NCI-H82 treated with DMSO at 0.1 percent for 48 hours (cell line): ENCODE results near the gene PKP4.
"Not testable (repeated sequence)": the region's sequence is repeated elsewhere in the genome, so short reads cannot be mapped to it uniquely, and the experiment has no call there.

Source experiments
- DNase-seq: peaks from one replicate; lab custom pipeline; 2025; ENCODE audit not compliant: unreplicated experiment; lab: John Stamatoyannopoulos, UW

PKP4 gene, protein sequence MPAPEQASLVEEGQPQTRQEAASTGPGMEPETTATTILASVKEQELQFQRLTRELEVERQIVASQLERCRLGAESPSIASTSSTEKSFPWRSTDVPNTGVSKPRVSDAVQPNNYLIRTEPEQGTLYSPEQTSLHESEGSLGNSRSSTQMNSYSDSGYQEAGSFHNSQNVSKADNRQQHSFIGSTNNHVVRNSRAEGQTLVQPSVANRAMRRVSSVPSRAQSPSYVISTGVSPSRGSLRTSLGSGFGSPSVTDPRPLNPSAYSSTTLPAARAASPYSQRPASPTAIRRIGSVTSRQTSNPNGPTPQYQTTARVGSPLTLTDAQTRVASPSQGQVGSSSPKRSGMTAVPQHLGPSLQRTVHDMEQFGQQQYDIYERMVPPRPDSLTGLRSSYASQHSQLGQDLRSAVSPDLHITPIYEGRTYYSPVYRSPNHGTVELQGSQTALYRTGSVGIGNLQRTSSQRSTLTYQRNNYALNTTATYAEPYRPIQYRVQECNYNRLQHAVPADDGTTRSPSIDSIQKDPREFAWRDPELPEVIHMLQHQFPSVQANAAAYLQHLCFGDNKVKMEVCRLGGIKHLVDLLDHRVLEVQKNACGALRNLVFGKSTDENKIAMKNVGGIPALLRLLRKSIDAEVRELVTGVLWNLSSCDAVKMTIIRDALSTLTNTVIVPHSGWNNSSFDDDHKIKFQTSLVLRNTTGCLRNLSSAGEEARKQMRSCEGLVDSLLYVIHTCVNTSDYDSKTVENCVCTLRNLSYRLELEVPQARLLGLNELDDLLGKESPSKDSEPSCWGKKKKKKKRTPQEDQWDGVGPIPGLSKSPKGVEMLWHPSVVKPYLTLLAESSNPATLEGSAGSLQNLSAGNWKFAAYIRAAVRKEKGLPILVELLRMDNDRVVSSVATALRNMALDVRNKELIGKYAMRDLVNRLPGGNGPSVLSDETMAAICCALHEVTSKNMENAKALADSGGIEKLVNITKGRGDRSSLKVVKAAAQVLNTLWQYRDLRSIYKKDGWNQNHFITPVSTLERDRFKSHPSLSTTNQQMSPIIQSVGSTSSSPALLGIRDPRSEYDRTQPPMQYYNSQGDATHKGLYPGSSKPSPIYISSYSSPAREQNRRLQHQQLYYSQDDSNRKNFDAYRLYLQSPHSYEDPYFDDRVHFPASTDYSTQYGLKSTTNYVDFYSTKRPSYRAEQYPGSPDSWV

DNA sequence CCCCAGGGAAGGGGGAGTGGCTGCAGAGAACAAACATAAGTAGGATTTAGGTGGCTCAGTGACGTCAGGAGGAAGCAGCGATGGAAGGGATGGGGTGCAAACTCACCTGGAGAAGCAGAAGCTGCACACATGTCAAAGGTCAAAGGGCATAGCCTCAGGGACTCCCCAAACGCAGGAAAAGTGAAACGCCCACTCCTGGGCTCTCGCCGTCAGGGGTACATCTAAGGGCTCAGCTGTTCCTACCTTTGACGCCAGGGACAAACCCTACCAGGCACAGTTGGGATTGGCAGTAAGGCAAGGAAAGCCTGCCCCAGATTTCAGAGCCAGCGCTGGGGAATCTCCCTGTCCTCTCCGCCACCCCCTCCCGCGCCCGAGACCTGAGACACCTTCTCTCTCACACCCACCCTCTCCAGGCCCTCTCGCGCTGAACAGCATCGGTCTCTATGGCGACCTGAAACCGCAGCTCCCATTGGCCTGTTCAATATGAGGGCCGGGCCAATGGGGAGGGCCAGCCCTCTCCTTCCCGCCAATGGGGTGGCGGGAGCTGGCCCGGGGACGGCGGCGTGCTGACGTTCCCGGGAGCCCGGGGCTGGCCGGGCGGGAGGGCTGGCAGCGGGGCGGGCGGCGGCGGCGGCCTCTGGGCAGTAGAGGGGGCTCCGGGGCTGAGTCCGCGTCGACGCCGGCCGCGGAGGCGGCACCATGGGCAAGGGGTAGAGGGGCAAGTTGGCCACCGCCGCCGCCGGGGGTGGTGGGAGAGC is at the start of gene PKP4, which contains the start of gene CCDC148:
Gene PKP4 (plus strand): TSS at position 644 of the 758 bp plus-strand sequence. CDS start 76,233 bp downstream, outside the sequence.
Gene CCDC148 (minus strand): TSS at position 445 of the 758 bp plus-strand sequence. CDS start 314 bp downstream, at position 131.
- peak; percentile 76 for DNase-seq

DNA sequence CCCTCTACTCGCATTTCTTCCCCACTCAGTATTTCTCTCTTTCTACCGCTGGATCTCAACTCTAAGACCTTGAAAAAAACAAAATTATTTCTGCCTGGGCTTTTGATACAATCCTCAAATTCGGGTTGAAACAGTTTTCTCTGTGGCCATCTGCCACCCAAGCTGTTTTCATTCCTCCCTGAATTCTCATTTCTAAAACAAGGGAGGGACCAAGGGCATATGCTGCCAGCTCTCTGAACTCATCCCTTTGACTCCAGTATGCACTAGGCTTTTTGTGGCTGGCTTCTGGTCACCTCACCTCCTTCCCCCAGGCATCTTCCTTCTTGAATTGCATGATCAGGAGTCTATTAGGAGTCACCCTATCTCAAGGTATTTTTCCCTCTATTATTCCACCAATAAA is 49.7 kb upstream of the PKP4 start:
- no peak for DNase-seq

- DNase-seq = no peak
These were observed 46.6 kb upstream of the PKP4 start for GRCh38 chr2:158410132-158410531.

DNA sequence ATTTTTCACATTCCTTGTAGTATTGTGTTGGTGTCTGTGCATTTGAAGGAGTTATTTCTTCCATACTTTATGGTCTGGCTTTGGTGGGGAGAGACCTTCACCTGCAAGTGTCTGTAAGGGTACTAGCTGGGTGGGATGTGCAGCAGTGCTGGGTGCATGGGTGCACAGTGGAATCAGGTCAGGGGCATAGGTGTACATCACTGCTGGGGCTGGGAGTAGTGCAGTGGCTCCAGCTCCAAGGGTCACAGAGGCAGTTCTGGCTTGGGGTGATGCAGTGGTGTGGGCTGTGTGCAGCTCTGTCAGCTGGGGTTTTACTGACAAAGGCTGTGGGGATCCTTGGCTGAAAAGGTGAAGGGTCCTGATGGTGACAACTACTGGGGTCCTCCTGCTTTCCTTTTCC is 45.0 kb upstream of the PKP4 start:
- no peak for DNase-seq

DNA sequence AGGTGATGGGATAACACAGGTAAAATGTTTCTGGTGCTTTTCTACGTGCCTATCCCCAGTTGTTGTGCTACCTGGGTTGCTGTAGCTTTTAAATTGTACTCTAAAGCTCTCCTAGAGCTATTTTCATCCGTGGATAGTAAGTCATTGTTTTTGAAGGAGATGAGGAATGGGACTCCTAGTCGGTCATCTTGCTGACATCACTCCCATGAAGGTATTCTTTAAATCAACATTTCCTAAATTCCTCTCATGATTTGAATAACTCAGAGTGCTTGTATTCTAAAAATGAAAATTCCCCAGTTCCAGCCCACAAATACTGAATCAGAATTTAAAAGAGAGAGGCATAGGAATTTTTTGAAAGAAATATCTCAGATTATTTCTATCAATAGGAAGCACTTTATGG is 44.5 kb upstream of the PKP4 start:
- no peak for DNase-seq

- DNase-seq = no peak
These were observed 43.2 kb upstream of the PKP4 start for GRCh38 chr2:158413581-158413980.

DNA sequence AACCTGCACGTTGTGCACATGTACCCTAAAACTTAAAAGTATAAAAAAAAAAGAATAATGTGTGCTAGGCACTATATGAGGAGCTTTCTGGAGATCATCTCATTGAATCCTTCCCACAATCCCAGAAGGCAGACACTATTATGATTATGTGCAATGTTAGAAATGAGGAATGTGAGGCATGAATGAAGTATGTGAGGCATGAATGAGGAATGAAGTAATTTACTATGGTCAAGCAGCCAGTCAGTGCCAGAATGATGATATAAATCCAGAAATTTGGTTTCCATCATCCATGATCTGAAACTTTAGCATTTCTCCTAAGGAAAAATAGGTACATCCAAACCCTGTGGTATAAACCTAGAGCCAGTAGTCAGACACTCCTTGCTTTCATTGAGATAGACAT is 42.2 kb upstream of the PKP4 start:
- DNase-seq = no peak

DNA sequence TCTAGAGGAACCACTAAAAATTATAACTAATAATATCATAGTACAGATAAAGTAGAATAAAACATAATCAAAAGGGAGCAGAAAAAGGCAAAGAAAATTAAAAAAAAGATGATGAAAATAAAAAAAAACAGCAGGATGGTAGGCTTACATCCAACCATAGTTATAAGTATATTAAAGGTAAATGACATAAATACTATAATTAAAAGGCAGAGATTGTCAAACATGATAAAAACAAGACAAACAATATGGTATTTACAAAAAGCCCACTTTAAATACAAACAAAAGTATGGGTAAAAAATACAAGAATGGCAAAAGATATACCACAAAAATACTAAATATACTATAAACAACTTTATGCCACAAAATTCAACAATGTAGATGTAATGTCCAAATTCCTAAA is 24.6 kb upstream of the PKP4 start:
- no peak for DNase-seq

- not testable (repeated sequence) for DNase-seq
These were observed 23.0 kb upstream of the PKP4 start for GRCh38 chr2:158433716-158434115.

GRCh38 chr2:158439062-158439461 is 17.7 kb upstream of the PKP4 start:
- DNase-seq = not testable (repeated sequence)

DNA sequence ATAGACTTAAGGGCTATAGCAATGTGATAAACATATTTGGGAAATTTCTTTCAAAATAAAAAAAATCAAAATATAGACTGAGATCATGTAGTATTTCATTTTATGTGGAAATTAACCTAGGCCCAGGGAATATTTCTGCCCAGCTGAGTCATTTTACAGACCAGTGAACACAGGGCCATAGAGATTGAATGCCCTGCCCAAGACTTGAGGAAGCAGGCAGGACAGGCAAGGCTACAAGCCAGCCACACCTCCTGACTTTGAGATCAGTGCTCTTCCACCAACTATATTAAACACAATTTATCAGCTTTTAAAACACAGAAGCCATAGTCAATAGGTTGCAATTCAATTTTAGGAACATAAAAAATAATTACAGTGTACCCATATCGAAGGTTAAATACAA is 13.1 kb upstream of the PKP4 start:
- no peak for DNase-seq

DNA sequence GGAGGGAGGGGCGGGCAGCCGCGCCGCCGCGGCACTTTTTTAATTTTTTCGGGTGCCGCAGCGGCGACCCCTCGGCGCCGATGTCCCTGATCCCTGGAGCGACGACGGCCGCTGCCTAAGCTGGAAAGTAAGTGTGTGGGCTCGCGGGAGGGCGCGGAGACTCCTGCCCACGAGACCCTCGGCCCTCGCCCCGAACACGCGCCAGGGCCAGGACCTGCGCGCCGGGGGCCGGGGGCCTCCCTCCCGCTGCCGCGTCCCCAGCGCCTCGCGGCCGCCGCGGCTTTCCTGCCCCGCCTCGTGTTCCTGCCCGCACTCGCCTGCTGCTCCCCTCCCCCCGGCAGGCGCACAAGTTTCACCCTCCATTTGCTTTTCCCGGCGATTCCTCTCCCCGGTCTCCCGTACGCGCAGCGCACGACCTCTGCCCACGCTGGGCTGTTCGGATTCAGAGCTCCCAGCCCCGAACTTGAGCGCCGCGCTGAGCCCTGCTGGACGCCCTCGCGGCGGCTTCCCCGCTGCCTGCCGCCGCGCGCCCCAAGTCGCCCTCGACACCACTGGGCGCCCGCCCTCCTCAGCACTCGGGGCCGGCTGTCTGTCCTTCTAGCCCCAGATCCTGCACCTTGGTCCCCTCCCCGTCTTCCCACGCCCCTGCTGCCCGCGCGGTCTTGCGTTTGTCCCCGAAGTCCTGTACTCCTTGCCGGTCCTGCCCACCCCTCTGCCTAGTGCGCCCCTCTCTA is 507 bp downstream of the PKP4 start:
- DNase-seq = peak; percentile 58

- DNase-seq = peak; percentile 11
These were observed 1.3 kb downstream of the PKP4 start for GRCh38 chr2:158457826-158458616.

DNA sequence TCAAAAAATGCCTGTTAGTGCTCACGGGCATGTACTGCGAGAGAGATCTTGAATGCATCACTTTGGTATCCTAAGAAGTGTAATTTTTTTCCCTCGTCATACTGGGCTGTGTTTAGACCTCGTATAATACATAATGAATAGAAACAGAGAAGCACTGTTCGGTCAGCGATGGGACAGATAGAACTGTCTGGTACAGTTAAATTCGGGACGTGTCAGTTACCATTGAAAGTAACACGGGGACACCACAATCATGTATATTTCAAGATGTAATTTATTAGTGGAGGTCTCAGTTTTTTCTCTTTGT is 1.8 kb downstream of the PKP4 start:
- DNase-seq = no peak

GRCh38 chr2:158459161-158460003 is 2.6 kb downstream of the PKP4 start:
- DNase-seq = no peak

DNA sequence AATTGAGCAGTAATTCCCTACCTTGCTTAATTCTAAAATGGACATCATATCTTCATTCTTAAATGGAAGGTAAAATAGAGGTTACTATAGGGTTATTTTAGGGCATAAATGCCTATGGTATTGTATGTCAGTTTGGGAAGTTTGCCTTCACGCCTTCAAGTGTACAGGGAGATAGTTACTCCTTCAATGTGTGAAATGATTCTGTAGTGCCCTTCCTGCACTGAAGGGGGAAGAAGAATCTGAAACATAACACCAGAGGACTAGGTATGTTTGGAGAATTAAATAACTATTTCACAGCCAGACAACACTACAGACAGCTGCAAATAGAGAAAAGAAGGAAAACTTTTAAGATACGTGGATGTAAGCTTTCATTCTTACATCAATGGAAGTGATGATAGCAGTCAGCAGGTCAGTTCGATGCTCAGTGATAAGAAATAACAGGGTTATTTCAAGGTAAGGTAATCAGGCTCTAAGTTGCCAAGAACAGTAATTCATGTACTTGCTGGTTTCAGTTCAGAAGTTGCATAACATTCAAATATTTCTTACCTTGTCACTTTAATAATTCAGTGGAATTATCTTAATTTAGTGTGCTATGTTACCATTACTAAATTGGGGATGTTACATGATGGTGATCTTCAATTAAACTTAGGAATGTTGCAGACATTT is 4.0 kb downstream of the PKP4 start:
- no peak for DNase-seq

DNA sequence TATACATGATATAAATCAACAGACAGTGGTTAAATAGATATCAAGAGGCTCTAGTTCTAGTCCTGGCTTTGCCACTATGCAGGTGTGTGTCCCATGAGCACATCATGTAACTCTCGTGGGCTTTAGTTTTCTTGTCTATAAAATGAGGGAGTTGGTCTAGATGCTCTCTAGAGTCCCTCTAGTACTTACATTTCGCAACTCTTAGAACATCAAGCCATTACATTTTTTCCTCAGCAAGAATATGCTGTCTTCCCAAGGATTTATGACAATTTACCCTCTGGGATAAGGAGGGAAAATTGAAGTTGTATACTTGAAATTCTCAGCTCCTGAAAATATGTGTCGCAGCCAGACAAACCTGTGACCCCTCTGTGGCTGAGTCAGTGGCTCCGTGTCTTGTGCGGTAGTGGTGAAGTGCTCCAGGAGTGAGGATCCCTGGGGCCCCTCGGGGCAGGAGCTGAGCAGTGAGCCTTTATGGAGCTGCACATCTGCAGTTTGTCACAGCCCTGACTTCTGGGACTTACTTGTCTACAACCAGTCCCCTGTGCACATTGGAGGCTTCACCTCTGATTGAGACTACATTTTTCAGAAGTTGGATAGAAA is 6.8 kb downstream of the PKP4 start:
- DNase-seq = no peak
